Non-pigmented ciliary epithelial cell (primary cell): Measurements from ENCODE around the gene ACP7.
"Not testable (repeated sequence)": the region's sequence is repeated elsewhere in the genome, so short reads cannot be mapped to it uniquely, and the experiment has no call there.

Source experiments
- DNase-seq: peaks from one replicate; pipeline ENCODE4 v3.0.0-alpha.2; 2010; ENCODE audit warnings: low read depth

Gene ACP7

DNA sequence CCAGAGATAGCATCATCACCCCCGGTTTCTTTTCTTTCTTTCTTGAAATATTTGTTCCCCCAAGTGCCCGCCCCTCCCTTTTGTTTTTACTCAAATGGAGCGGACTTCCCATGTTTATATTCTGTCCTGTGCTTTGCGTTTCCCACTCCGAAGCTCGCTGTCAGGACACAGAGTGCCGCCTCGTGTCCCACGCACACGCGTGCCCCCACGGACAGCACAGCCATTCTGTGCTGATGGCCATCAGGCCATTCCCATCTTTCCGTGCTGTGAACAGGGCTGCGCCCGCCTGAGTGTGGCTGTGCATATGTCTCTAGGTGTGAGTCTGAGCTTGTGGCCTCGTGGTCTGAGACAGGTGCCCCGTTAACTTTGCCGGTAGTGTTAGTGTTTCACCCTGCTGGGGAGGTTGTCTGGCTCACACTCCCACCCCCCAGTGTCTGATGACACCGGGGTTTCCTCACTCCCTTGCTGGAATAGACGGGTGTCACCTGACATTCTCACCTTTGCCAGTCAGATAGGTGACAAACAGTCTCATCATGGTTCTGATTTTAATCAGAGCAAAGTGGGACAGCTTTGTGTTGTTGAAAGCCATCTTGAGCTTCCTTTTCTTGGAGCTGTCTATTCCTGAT is 48.3 kb downstream of the ACP7 start:
- no peak for DNase-seq

DNA sequence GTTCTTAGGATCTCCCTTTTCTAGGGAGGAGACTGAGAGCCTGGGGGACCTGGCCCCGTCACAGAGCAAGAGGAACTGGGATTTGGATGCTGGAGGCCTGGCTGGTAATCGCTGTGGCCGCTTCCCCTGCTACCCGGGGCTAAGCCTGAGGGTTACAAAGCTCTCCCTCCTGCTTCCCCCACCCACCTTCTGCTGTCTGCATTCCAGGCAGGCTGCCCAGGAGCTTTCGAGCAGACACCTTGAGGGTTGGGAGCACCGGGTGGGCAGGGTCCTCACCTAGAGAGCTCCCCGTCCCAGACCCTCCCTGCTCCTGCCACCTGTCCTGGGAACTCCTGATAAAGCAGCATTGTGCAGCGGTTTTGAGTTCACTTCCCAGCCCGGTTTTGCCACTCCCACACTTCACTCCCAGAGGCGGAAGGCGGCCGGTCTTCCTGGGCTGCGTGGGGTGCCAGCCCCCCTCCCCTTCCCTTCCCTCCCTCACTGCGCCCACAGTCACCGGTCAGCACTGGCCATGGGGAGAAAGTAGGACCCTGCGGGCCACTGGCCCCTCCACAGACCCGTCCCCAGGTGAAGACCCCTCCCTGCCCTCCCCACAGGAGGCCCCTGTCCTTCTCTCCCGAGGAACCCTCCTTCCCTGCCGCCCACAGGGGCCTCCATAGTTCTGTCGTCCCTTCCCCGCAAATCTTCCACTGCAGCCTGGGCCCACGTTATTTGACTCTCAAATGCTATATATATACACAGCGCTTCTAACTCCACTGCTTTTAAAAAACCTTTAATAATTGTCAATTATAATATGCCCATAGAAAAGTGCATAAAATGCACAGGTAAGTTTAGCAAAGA is 49.5 kb downstream of the ACP7 start:
- DNase-seq: no peak

DNA sequence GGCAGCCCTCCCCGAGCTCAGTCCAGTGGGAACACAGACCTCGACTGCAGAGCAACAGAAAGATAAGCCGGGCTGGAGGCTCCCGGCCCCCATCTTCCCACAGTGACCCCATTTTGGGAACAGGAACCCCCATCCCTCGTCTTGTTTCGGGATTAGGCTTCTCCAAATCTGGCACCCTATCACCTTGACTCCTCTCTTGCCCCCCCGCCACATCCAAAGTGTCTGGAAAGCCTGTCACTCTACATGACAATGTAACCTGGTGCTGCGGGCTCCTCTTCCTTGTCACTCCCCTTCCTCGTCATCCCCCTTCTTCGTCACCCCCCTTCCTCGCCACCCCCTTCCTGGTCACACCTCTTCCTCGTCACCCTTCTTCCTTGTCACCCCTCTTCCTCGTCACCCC is 51.5 kb downstream of the ACP7 start:
- DNase-seq: no peak

DNA sequence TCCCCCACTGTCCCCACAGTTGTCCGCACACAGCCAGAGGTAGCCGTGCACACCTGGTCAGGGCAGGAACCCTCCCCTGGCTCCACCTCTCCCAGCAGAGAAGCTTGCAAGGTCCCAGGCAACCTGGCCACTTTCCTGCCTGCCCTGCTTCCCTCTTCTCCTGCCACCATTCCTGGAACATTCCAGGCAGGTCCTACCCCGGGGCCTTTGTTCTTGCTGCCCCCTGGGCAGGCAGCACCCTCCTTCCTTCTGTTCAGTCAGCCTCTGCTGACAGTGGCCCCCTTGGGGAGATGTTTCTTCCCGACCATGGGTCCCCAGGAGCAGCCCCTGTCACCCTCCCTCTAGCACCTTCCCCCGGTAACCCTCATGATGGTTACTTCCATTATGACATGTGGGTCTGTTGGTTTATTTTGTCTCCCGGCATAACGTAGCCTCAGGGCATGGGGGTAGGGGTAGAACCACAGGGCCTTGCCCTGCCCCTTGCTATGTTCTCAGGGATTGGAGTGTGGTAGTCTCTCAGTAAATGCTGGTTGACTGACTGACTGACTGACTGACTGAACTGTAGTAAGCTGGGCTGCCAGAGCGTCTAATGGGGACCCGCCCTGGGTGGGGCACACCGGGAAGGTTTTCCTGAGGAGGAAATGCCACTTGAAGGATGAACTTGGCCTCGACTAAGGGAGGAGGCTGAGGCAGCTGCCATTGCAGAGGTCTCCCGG is 52.2 kb downstream of the ACP7 start:
- no peak for DNase-seq

DNA sequence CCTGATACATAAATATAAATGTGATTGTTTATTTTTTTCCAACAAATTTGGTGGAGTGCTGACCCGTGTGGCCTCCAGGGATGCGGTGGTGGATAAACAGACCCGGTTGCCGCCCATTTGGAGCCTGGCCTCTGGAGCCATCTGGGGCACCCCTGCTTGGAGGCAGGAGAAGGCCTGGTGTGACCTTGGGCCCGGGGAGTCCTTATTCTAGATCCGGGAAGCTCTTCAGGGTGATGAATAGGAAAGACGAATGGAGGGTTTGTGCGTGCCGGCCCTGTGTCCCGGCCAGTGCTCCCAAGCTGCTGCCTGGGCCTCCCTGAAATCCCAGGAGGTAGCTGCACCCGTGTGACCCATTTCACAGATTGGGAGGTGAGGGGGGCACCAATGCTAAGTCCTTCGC is 53.0 kb downstream of the ACP7 start:
- no peak for DNase-seq

DNA sequence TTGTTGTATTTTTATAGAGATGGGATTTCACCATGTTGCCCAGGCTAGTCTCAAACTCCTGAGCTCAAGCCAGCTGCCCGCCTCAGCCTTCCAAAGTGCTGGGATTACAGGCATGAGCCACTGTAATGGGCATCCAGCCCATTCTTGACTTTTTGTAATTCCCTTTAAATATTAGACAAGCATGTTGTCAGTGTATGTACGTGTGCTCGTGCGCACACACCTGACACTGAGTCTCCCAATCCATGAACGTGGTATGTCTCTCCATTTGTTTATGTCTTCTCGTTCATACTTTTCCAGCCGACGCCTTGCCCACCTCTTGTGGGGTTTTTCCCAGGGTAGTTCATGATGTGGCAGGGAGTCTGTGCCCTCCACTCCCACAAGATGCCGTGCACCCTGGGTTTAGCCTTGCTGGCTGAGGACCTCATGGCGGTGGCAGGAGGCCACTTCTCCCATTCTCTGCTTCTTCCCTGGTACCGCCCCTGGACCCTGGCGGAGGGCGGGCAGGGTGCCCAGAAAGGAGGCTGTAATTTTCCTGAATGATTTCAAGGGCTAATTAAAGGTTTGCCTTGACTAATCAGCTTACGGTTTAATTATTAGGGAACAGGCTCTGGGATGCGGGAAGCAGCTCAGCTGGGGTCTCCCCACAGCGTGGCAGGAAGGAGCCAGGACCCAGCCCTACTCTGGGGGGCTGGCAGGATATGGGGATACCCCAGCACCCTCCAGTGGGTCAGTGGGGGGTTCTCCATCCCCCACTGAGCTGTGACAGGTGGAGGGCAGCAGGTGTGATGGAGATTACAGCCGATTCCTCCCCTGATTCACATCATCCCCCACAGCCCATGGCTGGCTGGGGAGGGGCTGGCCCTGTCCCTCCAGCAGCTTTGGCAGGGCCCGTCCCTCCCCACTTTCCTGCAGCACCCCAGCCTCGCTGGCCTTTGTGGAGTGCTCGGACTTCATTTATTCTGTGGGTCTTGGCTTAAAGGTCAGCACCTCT is 54.3 kb downstream of the ACP7 start:
- no peak for DNase-seq

DNA sequence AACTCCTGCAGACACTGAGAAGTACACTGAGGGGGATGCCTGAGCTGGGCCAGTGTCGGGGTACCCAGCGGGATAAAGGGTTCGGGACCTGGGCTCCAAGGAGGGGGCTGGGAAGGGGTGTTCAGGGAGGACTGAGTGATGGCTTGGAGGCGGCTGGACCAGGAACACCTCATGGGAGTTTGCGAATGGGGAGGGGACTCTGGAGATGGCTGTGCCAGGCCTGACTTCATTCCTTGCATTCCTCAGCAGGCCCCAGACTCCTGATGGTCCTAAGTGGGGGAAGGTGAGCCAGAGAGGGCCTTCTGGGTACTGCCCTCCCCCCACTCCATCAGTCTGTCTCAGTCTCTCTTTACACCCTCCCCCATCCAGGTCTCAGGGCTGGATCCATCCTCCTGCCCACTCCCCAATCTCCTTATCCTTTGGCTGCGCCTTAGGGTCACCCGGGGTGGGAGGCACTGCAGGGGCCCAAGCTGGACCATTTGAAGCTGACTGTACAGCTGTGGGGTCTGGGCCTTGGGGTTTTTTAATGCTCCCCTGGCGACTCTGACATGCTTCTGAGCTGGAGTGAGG is 55.2 kb downstream of the ACP7 start:
- DNase-seq: no peak

DNA sequence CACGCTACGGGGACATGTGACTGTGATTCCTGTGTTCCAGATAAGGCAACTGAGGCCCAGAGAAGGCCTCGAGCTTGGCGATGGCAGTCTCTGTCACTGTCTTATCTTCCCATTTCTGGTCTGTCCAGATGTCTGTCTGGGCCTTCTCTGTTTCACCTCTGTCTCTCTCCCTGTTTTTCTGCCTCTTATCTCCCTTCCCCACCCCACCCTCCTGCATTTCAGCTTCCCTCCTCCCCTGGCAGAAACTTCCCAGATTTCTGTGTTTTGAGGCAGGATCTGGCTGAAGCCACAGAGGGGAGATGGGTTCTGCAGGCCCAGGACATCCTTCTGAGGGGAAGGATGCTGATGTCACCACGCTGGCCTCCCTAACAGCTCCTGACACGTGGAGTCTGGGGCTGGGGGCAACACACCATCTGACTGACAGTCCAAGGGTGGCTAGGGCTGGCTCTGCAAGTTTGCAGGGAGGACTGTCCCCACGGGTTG is 55.8 kb downstream of the ACP7 start:
- DNase-seq: no peak

DNA sequence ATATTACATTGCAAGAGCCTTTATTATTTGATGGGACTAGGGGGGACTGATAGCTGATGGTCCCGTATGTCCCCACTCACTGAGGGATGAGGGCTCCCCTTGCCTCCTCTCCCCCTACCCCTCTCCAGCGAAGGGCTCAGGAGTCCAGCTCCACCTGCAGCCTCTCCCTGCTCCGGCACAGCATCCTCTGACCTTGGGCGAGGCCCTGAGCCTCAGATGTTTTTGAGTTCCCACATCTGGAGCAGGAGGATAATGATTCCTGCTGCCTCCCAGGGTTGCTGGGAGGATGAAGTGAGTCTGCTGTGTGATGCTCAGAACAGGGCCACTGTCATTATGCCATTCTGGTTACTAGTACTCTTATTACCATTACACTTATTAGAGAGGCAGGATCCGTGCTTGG is 56.4 kb downstream of the ACP7 start:
- DNase-seq: no peak

DNA sequence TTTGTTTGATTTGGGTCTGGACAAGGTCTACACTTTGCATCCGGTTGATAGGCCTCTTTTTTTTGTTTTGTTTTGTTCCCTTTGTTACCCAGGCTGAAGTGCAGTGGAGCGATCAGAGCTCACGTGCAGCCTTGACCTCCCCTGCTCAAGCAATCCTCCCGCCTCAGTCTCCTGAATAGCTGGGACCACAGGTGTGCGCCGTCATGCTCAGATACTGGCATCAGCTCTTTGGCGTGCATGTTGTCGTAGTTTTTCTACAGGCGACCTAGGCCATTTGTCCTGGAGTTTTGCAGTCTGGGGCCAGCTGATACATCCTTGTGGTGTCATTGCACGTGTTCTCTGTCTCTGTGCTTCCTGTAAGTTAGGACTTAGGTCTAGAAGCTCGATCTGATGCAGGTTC is 57.8 kb downstream of the ACP7 start:
- no peak for DNase-seq

DNA sequence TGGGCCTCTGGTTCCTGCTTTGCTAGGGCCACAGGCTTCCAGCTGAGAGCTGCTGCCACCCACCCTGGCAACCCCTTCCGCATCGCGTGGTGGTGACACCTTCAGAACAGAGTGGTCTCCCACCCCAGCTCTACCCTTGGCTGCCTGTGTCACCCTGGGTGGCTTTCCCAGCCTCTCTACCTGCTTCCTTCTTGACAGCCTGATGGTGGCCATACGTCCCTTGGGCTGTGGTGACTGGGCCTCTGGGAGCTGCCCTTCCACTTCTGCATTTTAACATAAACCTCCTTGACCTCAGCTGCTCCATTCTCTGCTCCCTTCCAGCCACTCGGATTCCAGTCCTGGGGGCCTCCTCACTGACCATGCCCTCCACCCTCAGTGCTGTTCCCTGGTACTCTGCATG is 58.5 kb downstream of the ACP7 start:
- no peak for DNase-seq

DNA sequence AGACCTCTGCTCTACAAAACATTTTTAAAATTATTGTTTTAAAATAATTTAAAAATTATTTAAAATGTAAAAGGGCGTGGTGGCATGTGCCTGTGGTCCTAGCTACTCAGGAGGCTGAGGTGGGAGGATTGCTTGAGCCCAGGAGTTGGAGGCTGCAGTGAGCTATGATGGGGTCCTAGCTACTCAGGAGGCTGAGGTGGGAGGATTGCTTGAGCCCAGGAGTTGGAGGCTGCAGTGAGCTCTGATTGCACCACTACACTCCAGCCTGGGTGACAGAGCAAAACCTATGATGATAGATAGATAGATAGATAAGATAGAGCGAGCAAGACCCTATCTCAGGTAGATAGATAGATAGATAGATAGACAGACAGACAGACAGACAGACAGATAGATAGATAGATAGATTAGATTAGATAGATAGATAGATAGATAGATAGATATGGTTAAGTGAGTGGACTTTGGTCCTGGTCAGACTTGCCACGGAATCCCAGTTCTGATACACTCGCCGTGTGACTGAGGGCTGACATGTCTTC is 59.7 kb downstream of the ACP7 start:
- not testable (repeated sequence) for DNase-seq

DNA sequence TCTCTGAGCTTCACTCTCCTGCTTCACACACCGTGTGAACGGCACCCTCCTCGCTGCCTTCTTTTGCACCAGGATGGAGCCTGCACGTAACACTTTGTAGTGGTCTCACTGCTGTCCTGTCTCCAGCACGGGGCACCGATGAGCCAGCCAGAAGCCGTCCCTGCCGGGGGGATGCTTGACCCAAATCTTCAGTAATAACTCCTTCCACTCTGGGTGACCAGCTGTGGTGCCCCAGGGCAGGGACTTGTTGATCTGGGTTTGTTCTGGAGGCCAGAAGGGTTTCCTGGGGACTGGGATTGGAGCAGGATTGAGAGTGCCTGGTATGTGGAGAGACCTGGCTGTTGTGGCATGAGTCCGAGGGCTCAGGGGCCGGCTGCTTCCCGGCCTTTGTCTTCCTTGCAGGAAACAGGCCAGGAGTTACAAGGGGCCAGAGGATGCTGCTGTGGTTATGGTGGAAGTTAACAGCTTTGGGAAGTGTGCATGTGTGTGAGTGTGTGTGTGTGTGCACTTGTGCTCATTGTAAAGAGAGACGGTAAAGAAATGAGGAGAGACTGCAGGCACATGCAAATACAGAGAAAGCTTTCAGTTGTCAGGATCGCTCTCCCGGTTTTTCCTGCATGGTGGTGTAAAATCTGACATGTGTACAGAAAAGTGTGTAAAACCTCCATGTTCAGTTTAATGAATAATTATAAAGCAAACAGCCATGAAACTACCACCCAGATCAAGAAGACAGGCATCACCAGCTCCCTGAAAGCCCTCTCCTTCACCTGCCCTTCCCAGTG is 60.3 kb downstream of the ACP7 start:
- no peak for DNase-seq

DNA sequence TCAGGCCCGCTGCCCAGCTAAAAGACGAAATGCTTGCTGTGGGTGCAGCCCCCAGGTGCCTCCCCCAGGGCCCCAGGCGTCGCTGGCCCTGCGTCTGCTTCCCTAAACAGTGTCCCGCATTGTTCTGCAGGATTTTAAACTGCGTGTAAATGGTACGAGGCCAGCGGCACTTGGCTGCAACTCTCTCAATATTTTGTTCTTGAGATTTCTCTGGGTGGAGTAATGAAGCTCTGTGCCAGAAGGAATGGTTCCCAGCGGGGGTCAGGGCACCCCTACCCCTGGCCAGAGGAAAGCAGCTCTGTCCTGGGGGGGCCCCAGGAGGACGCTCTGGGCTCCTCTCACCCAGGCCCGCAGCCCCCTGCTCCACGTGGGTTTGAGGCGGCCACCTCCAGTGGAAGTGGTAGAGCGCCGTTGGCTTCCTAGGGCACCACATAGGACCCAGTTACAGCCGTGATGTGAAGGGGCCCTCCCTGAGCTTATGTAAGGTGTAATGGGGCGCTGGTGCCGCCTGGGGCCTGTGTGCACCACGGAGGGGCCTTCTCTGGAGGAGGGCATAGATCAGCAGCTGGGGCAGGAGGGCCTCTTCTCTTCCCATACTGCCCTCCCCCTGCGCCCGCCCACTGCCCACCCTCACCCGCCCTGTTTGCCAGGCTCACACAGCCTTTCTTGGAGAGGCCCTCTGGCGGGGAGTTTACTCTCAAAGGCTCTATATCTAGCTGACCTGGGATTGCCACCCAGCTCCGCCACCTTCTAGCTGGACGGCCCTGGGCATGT is 61.2 kb downstream of the ACP7 start:
- no peak for DNase-seq

DNA sequence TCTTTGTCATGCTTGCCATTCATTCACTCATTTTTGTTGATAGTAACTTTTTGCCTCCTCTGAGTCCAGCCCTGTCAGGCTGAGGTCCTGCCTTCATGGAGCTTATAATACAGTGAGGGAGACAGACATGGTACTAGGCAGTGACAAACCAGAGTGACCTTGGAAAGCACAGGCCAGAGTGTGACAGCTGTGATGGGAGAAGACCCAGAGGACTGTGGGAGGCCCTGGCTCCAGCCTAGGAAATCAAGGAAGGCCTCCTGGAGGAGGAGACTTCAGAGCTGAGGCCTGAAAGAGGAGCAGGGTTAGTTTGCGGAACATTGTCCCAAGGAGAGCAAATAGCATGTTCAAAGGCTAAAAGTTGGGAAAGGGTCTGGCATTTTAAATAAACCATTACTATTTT is 61.9 kb downstream of the ACP7 start:
- no peak for DNase-seq

DNA sequence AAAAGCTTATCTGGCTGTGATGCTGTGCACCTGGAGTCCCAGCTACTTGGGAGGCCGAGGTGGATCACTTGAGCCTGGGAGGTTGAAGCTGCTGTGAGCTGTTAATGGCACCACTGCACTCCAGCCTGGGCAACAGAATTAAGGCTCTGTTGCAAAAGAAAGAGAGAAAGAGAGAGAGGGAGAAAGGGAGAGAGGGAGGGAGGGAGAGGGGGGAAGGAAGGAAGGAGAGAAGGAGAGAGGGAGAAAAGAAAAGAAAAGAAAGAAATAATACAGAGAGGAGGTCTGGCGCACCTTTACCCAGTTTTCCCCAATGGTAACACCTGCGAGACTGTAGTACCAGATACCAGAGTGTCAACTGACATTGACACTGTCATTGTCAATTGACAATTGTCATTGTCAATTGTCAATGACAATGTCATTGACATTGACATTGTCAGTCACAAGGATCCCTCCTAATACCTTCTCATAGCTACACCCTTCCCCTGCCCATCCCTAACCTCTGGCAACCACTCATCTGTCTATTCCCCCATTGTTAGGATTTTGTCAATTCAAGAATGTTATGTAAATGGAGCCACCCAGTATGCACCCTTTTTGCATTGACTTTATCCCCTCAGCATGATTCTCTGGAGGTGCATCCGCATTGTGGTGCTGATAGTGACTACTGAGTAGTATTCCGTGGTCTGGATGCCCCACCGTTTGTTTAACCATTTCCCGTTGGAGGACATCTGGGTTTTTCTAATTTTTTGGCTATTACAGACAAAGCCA is 62.7 kb downstream of the ACP7 start:
- DNase-seq: no peak

DNA sequence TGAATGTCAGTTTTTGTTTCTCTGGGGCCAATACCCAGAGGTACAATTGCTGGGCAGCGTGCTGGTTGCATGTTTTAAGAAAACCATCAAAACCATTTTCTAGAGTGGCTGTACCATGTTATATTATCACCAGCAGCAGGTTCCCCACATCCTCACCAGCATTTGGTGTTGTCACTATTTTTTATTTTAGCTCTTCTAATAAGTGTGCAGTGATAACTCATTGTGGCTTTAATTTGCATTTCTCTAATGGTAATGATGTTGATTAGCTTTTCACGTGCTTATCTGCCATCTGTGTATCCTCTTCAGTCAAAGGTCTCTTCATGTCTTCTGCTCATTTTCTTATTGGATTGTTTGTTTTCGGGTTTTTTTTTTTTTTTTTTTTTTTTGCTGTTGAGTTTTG is 63.3 kb downstream of the ACP7 start:
- no peak for DNase-seq

DNA sequence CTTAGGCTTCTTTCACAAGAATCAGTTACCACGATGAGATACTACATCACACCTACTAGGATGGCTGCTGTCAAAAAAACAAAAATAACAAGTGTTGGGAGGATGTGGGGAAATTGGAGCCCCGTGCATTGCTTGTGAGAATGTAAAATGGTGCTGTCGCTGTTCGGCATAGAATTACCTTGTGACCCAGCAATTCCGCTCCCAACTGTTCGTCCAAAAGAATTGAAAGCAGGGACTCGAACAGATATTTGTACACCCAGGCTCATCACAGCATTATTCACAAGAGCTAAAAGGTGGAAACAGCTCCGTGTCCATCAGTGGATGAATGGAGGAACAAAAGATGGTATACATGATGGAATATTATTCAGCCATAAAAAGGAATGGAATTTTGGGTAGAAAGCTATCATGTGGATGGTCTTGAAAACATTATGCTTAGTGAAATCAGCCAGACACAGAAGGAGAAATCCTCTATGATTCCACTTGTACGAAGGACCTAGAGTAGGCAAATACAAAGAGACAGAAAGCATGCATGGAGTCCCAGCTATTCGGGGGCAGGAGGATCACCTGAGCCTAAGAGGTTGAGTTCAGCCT is 64.9 kb downstream of the ACP7 start:
- DNase-seq: no peak
